ENCODE measurements around the gene SPAG7. TPM values are rescaled to one million over a fixed set of nuclear protein-coding genes. Genes with fewer than 3 reads are reported as not detected.

The SPAG7 gene
- total RNA-seq: 10 to 100 TPM; 15.8 to 31.7 (median 23.8) TPM
- 10 to 100 TPM; 40.3 to 58.4 TPM for polyA plus RNA-seq

DNA sequence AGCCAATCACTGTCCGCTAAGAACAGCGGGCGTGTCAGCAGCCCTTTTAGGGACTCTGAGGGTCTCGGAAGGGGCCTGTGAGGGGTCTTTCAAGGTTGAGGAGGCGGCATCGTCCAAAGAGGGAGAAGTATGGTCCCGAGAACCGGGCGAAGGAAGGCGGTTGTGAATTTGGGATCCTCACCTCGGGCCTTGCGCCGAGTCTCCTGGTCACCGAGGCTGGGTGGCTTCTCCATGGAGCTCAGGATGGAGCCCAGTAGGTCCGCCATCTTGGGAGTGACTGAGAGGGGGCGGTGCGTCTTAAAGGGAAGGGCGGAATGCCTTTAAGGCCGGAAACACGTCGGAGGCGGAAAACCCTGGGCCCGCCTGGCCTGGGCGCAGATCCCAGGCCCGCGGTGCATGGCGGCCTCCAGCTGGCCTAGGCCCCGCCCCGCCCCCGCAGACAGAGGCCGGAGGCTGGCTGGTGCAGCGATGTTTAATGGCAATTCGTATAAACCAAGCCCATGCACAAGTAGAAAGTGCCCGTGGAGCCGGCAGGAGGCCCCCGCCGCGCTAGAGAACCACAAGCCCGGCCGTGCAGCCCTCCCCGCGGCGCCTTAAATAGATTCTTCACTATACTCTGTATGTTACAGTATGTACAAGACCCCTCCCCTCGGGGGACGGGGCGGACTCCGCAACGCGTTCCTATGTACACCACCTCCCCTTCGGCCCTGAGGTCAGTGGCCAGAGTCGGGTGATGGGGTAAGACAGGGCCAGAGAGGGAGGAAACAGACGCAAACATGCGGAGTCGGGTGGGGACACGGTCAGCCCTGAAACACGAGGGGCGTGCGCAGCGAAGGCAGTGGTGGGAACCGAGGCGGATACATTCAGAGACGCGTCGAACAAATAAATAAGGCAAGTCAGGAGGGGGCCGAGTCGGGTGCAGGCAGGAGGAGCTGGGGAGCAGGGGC lies at the start of gene SPAG7:
TSS of gene SPAG7 (minus strand) at position 279 of the 947 bp plus-strand sequence. CDS start at position 266, 13 bp downstream.
- 1% methylated on average over 66 of the region's 66 CpGs for WGBS, 2 donors
- no peaks in the 10 kb centered on the region for H3K9me3 ChIP-seq
- no peaks in the 10 kb centered on the region for H3K27me3 ChIP-seq
- DNase-seq (peak; percentile 94 to 97 (median 96)), ATAC-seq (peak; percentile 81 to 88 (median 84)), FAIRE-seq (peak; percentile 80)
- H3K4me3 ChIP-seq: peak within 1 kb of the TSS; percentile 51 to 74 (median 72)
- peaks cover 0 to 19% (median 10%) of the 10 kb centered on the region in 3 donors for H3K4me1 ChIP-seq
- peak within 1 kb of the TSS; percentile 88 to 96 (median 92) for H3K27ac ChIP-seq
- H3K36me3 ChIP-seq: peaks cover 0 to 8% (median 0%) of the 10 kb centered on the region in 3 donors
- intact Hi-C loops (cut with DNase I): no loop called here
- TF ChIP-seq, protein P1, sequence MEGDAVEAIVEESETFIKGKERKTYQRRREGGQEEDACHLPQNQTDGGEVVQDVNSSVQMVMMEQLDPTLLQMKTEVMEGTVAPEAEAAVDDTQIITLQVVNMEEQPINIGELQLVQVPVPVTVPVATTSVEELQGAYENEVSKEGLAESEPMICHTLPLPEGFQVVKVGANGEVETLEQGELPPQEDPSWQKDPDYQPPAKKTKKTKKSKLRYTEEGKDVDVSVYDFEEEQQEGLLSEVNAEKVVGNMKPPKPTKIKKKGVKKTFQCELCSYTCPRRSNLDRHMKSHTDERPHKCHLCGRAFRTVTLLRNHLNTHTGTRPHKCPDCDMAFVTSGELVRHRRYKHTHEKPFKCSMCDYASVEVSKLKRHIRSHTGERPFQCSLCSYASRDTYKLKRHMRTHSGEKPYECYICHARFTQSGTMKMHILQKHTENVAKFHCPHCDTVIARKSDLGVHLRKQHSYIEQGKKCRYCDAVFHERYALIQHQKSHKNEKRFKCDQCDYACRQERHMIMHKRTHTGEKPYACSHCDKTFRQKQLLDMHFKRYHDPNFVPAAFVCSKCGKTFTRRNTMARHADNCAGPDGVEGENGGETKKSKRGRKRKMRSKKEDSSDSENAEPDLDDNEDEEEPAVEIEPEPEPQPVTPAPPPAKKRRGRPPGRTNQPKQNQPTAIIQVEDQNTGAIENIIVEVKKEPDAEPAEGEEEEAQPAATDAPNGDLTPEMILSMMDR (IDR thresholded peaks at IDR 0.05): no peak

- Histone ChIP-seq H3K4me3 (no peak overlapping the region), H3K9me3 (no peaks in the 10 kb centered on the region), H3K27me3 (no peaks in the 10 kb centered on the region), H3K36me3 (peaks cover 0 to 9% (median 0%) of the 10 kb centered on the region in 3 donors), H3K4me1 (no peaks in the 10 kb centered on the region), H3K27ac (no peak overlapping the region)
- no peak for FAIRE-seq
- intact Hi-C loops (cut with DNase I): no loop called here
- DNase-seq: no peak
- WGBS, 2 donors: 79 to 86% methylated on average over 4 of the region's 4 CpGs
- ATAC-seq: no peak
- TF ChIP-seq, protein P1 (IDR thresholded peaks at IDR 0.05): no peak
Observed at GRCh38 chr17:5014357-5014756, 46.7 kb upstream of the SPAG7 start.

DNA sequence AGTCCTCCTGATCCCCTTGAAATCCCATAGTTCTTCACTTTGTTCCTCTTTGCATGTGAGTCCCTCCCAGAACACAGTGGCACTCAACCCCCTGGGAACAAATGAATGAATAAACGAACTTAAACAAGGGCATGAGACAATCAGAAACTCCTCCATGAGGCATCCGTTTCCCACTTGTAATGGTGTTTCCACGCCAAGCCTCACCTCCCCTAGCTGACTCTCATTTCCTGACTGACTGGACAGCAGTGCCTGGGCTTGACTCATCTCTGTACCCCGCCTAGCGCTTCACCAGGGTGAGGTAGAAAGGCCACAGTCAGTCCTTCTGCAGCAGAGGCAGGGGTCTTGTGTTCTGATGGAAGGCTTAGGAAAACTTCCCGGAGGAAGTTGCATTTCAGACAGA lies 44.3 kb upstream of the SPAG7 start:
- Histone ChIP-seq H3K27me3 (no peaks in the 10 kb centered on the region), H3K4me1 (no peaks in the 10 kb centered on the region), H3K4me3 (no peak overlapping the region), H3K36me3 (peaks cover 2 to 13% (median 7%) of the 10 kb centered on the region in 3 donors), H3K27ac (no peak overlapping the region), H3K9me3 (no peaks in the 10 kb centered on the region)
- WGBS, 2 donors: 84 to 89% methylated on average over 6 of the region's 6 CpGs
- ATAC-seq (no peak), FAIRE-seq (no peak), DNase-seq (no peak)
- TF ChIP-seq, protein P1 (IDR thresholded peaks at IDR 0.05): no peak
- intact Hi-C loops (cut with DNase I): no loop called here

DNA sequence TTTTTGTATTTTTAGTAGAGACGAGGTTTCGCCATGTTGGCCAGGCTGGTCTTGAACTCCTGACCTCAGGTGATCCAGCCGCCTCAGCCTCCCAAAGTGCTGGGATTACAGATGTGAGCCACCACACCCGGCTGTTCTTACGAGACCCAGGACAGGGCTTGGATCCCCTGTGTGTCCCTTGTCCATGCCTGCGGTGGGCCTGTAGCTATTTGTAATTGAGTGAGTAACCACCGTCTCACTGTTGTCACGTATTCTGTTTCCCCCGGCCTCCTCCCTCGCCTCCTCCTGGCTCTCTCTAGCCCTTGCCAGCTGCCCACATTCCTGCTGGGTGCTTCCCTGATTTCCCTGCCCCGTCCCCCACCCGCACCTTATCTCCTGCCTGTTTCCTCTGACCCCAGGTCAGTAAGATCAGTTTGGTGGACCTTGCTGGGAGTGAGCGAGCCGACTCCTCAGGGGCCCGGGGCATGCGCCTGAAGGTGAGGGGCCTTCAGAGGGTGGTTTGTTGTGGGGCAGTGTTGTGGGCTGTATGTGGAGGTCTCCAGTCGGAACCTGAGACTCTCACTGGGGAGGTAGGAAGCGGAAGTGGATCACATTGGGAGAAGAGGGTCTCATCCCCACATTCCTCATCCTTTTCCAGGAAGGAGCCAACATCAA lies 35.7 kb upstream of the SPAG7 start:
- ATAC-seq: no peak
- intact Hi-C loops (cut with DNase I): no loop called here
- no peaks in the 10 kb centered on the region for H3K27me3 ChIP-seq
- no peaks in the 10 kb centered on the region for H3K9me3 ChIP-seq
- peaks cover 4 to 15% (median 5%) of the 10 kb centered on the region in 3 donors for H3K4me1 ChIP-seq
- 95 to 96% methylated on average over 18 of the region's 18 CpGs for WGBS, 2 donors
- no peak for DNase-seq
- TF ChIP-seq, protein P1 (IDR thresholded peaks at IDR 0.05): no peak
- no peak overlapping the region for H3K4me3 ChIP-seq
- H3K36me3 ChIP-seq: peaks cover 8 to 60% (median 35%) of the 10 kb centered on the region in 3 donors
- FAIRE-seq: no peak
- H3K27ac ChIP-seq: no peak overlapping the region
